SJSA1 (cell line): ENCODE data around the gene PPRC1. TPM values are rescaled to one million over a fixed set of nuclear protein-coding genes. Genes with fewer than 3 reads are reported as not detected.
A peak's percentile ranks its signal among the peaks of the same experiment; 100 is the strongest.

Experiments used
- DNase-seq, 2 experiments: peaks; one replicate each; pipeline ENCODE4 v3.0.0-alpha.2; 2015 to 2020; ENCODE audit warnings: low spot score in 2 of 2, low read depth in 1 of 2
- H3K27ac ChIP-seq: fragments of 250-450 bp; sonication (Bioruptor Pico); 2 replicates; pipeline ENCODE4 v1.5.1; 2020; ENCODE audit warnings: mild to moderate bottlenecking, moderate library complexity
- H3K27me3 ChIP-seq: fragments of 250-450 bp; sonication (Bioruptor Pico); replicated peaks from 2 replicates; pipeline ENCODE4 v1.5.1; 2020; ENCODE audit warnings: mild to moderate bottlenecking, moderate library complexity
- H3K36me3 ChIP-seq: fragments of 250-450 bp; sonication (Bioruptor Pico); 2 replicates; pipeline ENCODE4 v1.5.1; 2020; ENCODE audit warnings: mild to moderate bottlenecking
- H3K4me1 ChIP-seq: fragments of 250-450 bp; sonication (Bioruptor Pico); replicated peaks from 2 replicates; pipeline ENCODE4 v1.6.1; 2021; ENCODE audit warnings: mild to moderate bottlenecking
- H3K4me3 ChIP-seq: fragments of 250-450 bp; sonication (Bioruptor Pico); 2 replicates; pipeline ENCODE4 v1.5.1; 2020; ENCODE audit warnings: mild to moderate bottlenecking
- H3K9me3 ChIP-seq: fragments of 250-450 bp; sonication (Bioruptor Pico); replicated peaks from 2 replicates; pipeline ENCODE4 v1.5.1; 2020; ENCODE audit warnings: mild to moderate bottlenecking
- total RNA-seq: library from RNA; depleted of rRNA; stranded (reverse); fragments of >200 nt; shearing (Covaris generic); gene quantifications from 2 replicates; pipeline ENCODE4 v1.2.3, GENCODE V29; 2014

PPRC1 gene
- total RNA-seq, 1 experiment from 2014 or later: 18.2 TPM

DNA sequence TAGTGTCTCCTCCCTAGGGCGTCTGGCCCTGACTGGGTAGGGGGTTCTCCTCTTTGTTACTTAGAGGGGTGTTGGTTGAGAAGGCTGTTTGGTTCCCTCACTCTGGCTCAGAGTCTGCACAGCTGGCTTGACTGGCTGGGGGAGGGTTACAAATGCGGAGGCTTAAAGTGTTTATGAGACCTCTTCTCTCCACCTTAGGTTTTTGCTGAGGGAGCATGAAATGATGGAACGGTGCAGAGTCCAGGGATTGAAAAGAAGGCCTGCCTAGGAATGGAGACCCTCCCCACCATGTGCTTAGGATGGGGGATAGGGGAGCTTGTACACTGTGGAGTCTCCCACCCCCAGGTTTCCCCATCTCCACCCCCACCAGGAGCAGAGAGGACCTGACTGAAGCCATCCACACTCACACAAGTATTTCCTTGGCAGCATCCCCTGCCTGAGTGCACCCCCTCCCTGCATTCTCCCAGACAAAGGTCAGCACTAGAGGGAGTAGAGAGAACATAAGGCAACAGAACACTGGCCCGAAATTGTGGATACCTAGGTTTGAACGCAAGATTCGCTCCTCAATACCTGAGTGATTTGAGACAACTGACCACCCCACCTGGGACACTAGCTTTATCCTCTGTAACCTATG, 11.0 kb upstream of the PPRC1 start:
- no peak for DNase-seq
- Histone ChIP-seq H3K27me3 (no peaks in the 10 kb centered on the region), H3K36me3 (peaks cover 3% of the 10 kb centered on the region; the same call in 1 of the 2 replicates), H3K4me3 (no peak overlapping the region), H3K9me3 (no peaks in the 10 kb centered on the region), H3K27ac (no peak overlapping the region), H3K4me1 (peaks cover 46% of the 10 kb centered on the region)

DNA sequence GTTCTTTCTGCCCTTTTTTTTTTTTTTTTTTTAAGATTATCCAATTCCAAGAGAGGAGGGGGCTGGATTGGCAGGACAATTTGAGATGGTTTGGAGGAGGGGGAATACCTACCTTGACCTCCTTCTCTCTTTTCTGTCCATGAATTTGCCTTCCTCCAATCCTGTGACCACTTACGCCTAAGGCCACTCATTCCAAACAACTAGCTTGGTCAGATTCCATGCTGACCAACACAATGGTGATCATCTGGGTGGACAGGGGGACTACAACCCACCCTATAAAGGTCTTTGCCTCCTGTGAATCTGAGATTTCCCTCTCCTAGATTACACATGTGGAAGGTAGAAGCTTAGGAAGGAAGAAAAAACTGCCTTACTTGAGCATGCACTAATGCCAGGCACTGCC, 10.4 kb upstream of the PPRC1 start:
- H3K36me3 ChIP-seq: no peaks in the 10 kb centered on the region; the same call in 1 of the 2 replicates
- H3K4me3 ChIP-seq: no peak overlapping the region
- H3K4me1 ChIP-seq: peaks cover 41% of the 10 kb centered on the region
- no peak for DNase-seq
- no peaks in the 10 kb centered on the region for H3K9me3 ChIP-seq
- H3K27ac ChIP-seq: no peak overlapping the region
- H3K27me3 ChIP-seq: no peaks in the 10 kb centered on the region

DNA sequence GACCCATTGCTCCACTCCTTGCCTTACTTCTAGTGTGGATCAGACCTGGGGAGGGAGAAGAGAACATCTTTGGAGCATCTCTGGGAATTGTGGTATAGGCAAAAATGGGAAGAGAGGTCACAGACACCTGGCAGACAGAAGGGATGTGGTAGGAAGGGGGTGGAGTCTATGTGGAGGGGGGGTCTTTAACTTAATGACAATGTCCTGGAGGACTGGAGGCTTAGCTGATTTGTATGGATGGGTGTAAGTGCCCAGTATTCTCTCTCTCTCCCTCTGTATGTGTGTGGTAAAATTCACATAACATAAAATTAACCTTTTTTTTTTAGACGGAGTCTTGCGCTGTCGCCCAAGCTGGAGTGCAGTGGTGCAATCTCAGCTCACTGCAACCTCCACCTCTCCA, 9.6 kb upstream of the PPRC1 start:
- Histone ChIP-seq H3K4me3 (no peak overlapping the region), H3K36me3 (no peaks in the 10 kb centered on the region; the same call in 1 of the 2 replicates), H3K4me1 (peaks cover 41% of the 10 kb centered on the region), H3K27me3 (no peaks in the 10 kb centered on the region), H3K9me3 (no peaks in the 10 kb centered on the region), H3K27ac (no peak overlapping the region)
- DNase-seq: no peak

DNA sequence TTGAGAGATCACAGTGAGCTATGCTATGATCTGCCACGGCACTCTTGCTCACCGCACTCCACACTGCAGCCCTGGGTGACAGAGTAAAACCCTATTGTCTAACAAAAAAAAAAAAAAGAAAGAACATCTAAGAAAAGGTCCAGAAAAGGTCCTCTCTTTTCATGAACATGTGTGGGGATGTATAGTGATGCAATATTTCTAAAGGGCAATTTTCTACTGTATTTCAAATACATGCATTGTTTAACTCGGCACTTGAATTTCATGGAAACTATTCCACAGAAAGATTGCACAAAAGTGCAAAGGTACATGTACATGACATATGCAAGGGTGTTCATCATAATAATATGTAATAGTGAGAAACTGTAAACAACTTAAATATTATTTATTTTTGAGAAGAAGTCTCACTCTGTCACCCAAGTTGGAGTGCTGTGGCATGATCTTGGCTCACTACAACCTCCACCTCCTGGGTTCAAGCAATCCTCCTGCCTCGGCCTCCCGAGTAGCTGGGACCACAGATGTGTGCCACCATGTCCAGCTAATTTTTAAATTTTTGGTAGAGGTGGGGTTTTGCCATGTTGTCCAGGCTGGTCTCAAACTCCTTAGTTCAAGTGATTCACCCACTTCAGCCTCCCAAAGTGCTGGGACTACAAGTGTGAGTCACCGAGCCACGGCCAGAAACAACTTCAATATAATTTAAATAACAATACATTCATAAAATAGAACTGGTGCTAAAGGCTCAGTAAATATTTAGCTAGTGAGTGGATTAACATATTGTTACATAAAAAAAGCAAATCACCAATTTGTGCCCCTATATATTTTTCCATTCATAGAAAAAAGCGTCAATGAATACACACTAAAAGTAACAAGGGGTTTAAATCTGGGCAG, 1.3 kb upstream of the PPRC1 start:
- Histone ChIP-seq H3K27me3 (no peaks in the 10 kb centered on the region), H3K9me3 (no peaks in the 10 kb centered on the region), H3K4me1 (peaks cover 37% of the 10 kb centered on the region), H3K36me3 (peaks cover 30% of the 10 kb centered on the region), H3K27ac (no peak overlapping the region; the same call in 1 of the 2 replicates), H3K4me3 (no peak overlapping the region)
- peak; percentile 60 to 78 for DNase-seq

- Histone ChIP-seq H3K4me3 (peak overlapping the region; percentile 76), H3K9me3 (no peaks in the 10 kb centered on the region), H3K36me3 (peaks cover 30% of the 10 kb centered on the region), H3K27ac (no peak overlapping the region; the same call in 1 of the 2 replicates), H3K27me3 (no peaks in the 10 kb centered on the region), H3K4me1 (peaks cover 37% of the 10 kb centered on the region)
- no peak for DNase-seq
These were observed 662 bp upstream of the PPRC1 start for GRCh38 chr10:102132193-102132562.

GRCh38 chr10:102133373-102134195, 744 bp downstream of the PPRC1 start:
- Histone ChIP-seq H3K27me3 (no peaks in the 10 kb centered on the region), H3K4me1 (peaks cover 26% of the 10 kb centered on the region), H3K27ac (peak overlapping the region; percentile 80), H3K4me3 (peak overlapping the region; percentile 76), H3K9me3 (no peaks in the 10 kb centered on the region), H3K36me3 (peaks cover 43% of the 10 kb centered on the region)
- DNase-seq: peak; percentile 72 to 90

DNA sequence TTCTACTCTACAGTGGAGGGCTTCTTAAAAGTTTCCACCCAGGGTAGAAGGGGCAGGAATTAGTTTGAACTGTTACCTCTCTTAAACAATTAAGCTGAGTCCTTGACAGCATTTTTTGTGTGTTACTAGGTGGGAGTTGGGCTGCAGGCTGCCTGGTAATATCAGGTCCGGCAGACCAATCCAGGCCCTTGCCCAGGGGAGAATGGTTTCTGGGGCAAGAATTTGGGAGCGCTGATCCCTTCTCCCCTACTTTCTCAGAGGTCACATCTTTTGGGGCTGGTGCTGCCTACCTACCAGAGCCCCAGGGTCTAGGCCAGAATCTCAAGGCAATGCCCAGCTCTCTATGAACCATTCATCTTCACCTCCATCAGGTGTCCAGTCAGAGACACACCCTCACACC, 1.6 kb downstream of the PPRC1 start:
- Histone ChIP-seq H3K4me1 (peaks cover 26% of the 10 kb centered on the region), H3K4me3 (peak overlapping the region; percentile 76), H3K9me3 (no peaks in the 10 kb centered on the region), H3K36me3 (peaks cover 51% of the 10 kb centered on the region), H3K27ac (peak overlapping the region; percentile 80), H3K27me3 (no peaks in the 10 kb centered on the region)
- no peak for DNase-seq

GRCh38 chr10:102135956-102136526, 3.2 kb downstream of the PPRC1 start:
- Histone ChIP-seq H3K27ac (no peak overlapping the region), H3K27me3 (no peaks in the 10 kb centered on the region), H3K4me3 (no peak overlapping the region), H3K36me3 (peaks cover 68% of the 10 kb centered on the region), H3K9me3 (no peaks in the 10 kb centered on the region), H3K4me1 (peaks cover 26% of the 10 kb centered on the region)
- no peak for DNase-seq

DNA sequence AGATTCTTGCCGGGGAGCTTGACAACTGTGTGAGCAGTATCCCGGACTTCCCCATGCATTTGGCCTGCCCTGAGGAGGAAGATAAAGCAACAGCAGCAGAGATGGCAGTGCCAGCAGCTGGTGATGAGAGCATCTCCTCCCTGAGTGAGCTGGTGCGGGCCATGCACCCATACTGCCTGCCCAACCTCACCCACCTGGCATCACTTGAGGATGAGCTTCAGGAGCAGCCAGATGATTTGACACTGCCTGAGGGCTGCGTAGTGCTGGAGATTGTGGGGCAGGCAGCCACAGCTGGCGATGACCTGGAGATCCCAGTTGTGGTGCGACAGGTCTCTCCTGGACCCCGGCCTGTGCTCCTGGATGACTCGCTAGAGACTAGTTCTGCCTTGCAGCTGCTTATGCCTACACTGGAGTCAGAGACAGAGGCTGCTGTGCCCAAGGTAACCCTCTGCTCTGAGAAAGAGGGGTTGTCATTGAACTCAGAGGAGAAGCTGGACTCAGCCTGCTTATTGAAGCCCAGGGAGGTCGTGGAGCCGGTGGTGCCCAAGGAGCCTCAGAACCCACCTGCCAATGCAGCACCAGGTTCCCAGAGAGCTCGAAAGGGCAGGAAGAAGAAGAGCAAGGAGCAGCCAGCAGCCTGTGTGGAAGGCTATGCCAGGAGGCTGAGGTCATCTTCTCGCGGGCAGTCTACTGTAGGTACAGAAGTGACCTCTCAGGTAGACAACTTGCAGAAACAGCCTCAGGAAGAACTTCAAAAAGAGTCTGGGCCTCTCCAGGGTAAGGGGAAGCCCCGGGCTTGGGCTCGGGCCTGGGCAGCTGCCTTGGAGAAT, 6.7 kb downstream of the PPRC1 start:
- peaks cover 87% of the 10 kb centered on the region for H3K36me3 ChIP-seq
- peaks cover 6% of the 10 kb centered on the region for H3K4me1 ChIP-seq

DNA sequence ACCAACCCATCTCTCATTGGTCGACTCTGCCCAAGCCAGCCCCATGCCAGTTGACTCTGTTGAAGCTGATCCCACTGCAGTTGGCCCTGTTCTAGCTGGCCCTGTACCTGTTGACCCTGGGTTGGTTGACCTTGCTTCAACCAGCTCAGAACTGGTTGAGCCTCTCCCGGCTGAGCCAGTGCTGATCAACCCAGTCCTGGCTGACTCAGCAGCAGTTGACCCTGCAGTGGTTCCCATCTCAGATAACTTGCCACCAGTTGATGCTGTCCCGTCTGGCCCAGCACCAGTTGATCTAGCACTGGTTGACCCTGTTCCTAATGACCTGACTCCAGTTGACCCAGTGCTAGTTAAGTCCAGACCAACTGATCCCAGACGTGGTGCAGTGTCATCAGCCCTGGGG, 7.4 kb downstream of the PPRC1 start:
- H3K36me3 ChIP-seq: peaks cover 87% of the 10 kb centered on the region

More for the DNA sequence above, 6.7 kb downstream of the PPRC1 start:
- Histone ChIP-seq H3K9me3 (no peaks in the 10 kb centered on the region), H3K27ac (no peak overlapping the region), H3K27me3 (no peaks in the 10 kb centered on the region), H3K4me3 (no peak overlapping the region)
- no peak for DNase-seq

GRCh38 chr10:102140913-102141540, 8.2 kb downstream of the PPRC1 start:
- no peaks in the 10 kb centered on the region for H3K9me3 ChIP-seq
- H3K27me3 ChIP-seq: no peaks in the 10 kb centered on the region
- no peak overlapping the region for H3K27ac ChIP-seq
- H3K36me3 ChIP-seq: peaks cover 84% of the 10 kb centered on the region
- H3K4me3 ChIP-seq: no peak overlapping the region
- H3K4me1 ChIP-seq: no peaks in the 10 kb centered on the region
- DNase-seq: no peak

More for the DNA sequence above, 7.4 kb downstream of the PPRC1 start:
- Histone ChIP-seq H3K4me3 (no peak overlapping the region), H3K9me3 (no peaks in the 10 kb centered on the region), H3K27ac (no peak overlapping the region), H3K4me1 (no peaks in the 10 kb centered on the region; the same call in 1 of the 2 replicates), H3K27me3 (no peaks in the 10 kb centered on the region)
- no peak for DNase-seq

DNA sequence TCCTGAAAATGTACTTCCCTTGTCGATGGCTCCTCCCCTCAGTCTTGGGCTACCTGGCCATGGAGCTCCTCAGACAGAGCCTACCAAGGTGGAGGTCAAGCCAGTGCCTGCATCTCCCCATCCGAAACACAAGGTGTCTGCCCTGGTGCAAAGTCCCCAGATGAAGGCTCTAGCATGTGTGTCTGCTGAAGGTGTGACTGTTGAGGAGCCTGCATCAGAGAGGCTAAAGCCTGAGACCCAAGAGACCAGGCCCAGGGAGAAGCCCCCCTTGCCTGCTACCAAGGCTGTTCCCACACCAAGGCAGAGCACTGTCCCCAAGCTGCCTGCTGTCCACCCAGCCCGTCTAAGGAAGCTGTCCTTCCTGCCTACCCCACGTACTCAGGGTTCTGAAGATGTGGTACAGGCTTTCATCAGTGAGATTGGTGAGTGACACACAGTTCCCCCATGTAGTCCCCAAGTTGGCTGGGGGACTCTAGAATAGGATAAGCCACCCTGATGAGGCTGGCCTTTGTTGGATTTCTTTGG, 8.8 kb downstream of the PPRC1 start:
- no peak for DNase-seq
- no peaks in the 10 kb centered on the region for H3K27me3 ChIP-seq
- no peak overlapping the region for H3K4me3 ChIP-seq
- H3K4me1 ChIP-seq: no peaks in the 10 kb centered on the region
- H3K27ac ChIP-seq: no peak overlapping the region
- H3K36me3 ChIP-seq: peaks cover 88% of the 10 kb centered on the region
- no peaks in the 10 kb centered on the region for H3K9me3 ChIP-seq
